ENCODE measurements around the gene SPPL2C. TPM values are rescaled to one million over a fixed set of nuclear protein-coding genes. Genes with fewer than 3 reads are reported as not detected.

Gene SPPL2C
- total RNA-seq, 1 experiment from 2014 or later, result not detected

GRCh38 chr17:45845376-45846185 lies 900 bp downstream of the SPPL2C start:
- no peaks in the 10 kb centered on the region for H3K4me1 ChIP-seq (ENCODE audit: low read length)
- H3K36me3 ChIP-seq (ENCODE audit: insufficient read depth, low read length), result no peaks in the 10 kb centered on the region
- 0 out of 2 replicates have a peak, but pooled peaks cover 4% of the 10 kb centered on the region for H4K20me1 ChIP-seq (ENCODE audit: insufficient read depth, low read depth, low read length)
- no peak overlapping the region for H3K4me2 ChIP-seq (ENCODE audit: low read depth, low read length, poor library complexity, severe bottlenecking)
- H3K27ac ChIP-seq (ENCODE audit: low read length), result no peak overlapping the region
- no peak overlapping the region for H2AFZ ChIP-seq (ENCODE audit: low read length)
- DNase-seq, result no peak
- no peak overlapping the region for H3K9ac ChIP-seq (ENCODE audit: low read length)
- H3K9me3 ChIP-seq (ENCODE audit: low read length), result no peaks in the 10 kb centered on the region
- no peak overlapping the region for H3K4me3 ChIP-seq (ENCODE audit: low read length)
- no peaks in the 10 kb centered on the region for H3K79me2 ChIP-seq (ENCODE audit: low read length)
- no peaks in the 10 kb centered on the region for H3K27me3 ChIP-seq (ENCODE audit: low read length)
- no peaks in the 10 kb centered on the region for H3K9me2 ChIP-seq (replicated peaks; ENCODE audit: insufficient read depth, low read length)

DNA sequence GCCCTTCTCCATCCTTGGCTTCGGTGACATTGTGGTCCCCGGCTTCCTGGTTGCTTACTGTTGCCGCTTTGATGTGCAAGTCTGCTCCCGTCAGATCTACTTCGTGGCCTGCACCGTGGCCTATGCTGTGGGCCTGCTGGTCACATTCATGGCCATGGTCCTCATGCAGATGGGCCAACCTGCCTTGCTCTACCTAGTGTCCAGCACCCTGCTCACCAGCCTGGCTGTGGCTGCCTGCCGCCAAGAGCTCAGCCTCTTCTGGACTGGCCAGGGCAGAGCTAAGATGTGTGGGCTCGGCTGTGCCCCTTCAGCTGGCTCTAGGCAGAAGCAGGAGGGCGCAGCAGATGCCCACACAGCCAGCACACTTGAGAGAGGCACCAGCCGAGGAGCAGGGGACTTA lies 1.5 kb downstream of the SPPL2C start:
- no peak overlapping the region for H3K27ac ChIP-seq (ENCODE audit: low read length)
- no peaks in the 10 kb centered on the region for H3K36me3 ChIP-seq (ENCODE audit: insufficient read depth, low read length)
- DNase-seq, result no peak
- no peaks in the 10 kb centered on the region for H3K27me3 ChIP-seq (ENCODE audit: low read length)
- H4K20me1 ChIP-seq (ENCODE audit: insufficient read depth, low read depth, low read length), result 0 out of 2 replicates have a peak, but pooled peaks cover 4% of the 10 kb centered on the region
- H2AFZ ChIP-seq (ENCODE audit: low read length), result no peak overlapping the region
- H3K4me3 ChIP-seq (ENCODE audit: low read length), result no peak overlapping the region
- no peaks in the 10 kb centered on the region for H3K9me2 ChIP-seq (replicated peaks; ENCODE audit: insufficient read depth, low read length)
- H3K9me3 ChIP-seq (ENCODE audit: low read length), result no peaks in the 10 kb centered on the region
- H3K79me2 ChIP-seq (ENCODE audit: low read length), result no peaks in the 10 kb centered on the region
- no peak overlapping the region for H3K9ac ChIP-seq (ENCODE audit: low read length)
- H3K4me1 ChIP-seq (ENCODE audit: low read length), result no peaks in the 10 kb centered on the region
- no peak overlapping the region for H3K4me2 ChIP-seq (ENCODE audit: low read depth, low read length, poor library complexity, severe bottlenecking)

GRCh38 chr17:45846646-45847045 lies 2.0 kb downstream of the SPPL2C start:
- DNase-seq, result no peak
- Histone ChIP-seq H2AFZ (ENCODE audit: low read length) (no peak overlapping the region), H3K4me3 (ENCODE audit: low read length) (no peak overlapping the region), H3K4me2 (ENCODE audit: low read depth, low read length, poor library complexity, severe bottlenecking) (no peak overlapping the region), H4K20me1 (ENCODE audit: insufficient read depth, low read depth, low read length) (0 out of 2 replicates have a peak, but pooled peaks cover 4% of the 10 kb centered on the region), H3K9me3 (ENCODE audit: low read length) (no peaks in the 10 kb centered on the region), H3K27ac (ENCODE audit: low read length) (no peak overlapping the region), H3K9ac (ENCODE audit: low read length) (no peak overlapping the region), H3K27me3 (ENCODE audit: low read length) (no peaks in the 10 kb centered on the region), H3K9me2 (replicated peaks; ENCODE audit: insufficient read depth, low read length) (no peaks in the 10 kb centered on the region), H3K36me3 (ENCODE audit: insufficient read depth, low read length) (no peaks in the 10 kb centered on the region), H3K4me1 (ENCODE audit: low read length) (no peaks in the 10 kb centered on the region), H3K79me2 (ENCODE audit: low read length) (no peaks in the 10 kb centered on the region)

GRCh38 chr17:45847101-45847500 lies 2.4 kb downstream of the SPPL2C start:
- Histone ChIP-seq H4K20me1 (ENCODE audit: insufficient read depth, low read depth, low read length) (0 out of 2 replicates have a peak, but pooled peaks cover 4% of the 10 kb centered on the region), H3K79me2 (ENCODE audit: low read length) (no peaks in the 10 kb centered on the region), H3K27ac (ENCODE audit: low read length) (no peak overlapping the region), H3K9ac (ENCODE audit: low read length) (no peak overlapping the region), H3K27me3 (ENCODE audit: low read length) (no peaks in the 10 kb centered on the region), H3K4me3 (ENCODE audit: low read length) (no peak overlapping the region), H3K36me3 (ENCODE audit: insufficient read depth, low read length) (no peaks in the 10 kb centered on the region), H3K4me1 (ENCODE audit: low read length) (no peaks in the 10 kb centered on the region), H2AFZ (ENCODE audit: low read length) (no peak overlapping the region), H3K4me2 (ENCODE audit: low read depth, low read length, poor library complexity, severe bottlenecking) (no peak overlapping the region), H3K9me3 (ENCODE audit: low read length) (no peaks in the 10 kb centered on the region), H3K9me2 (replicated peaks; ENCODE audit: insufficient read depth, low read length) (no peaks in the 10 kb centered on the region)
- DNase-seq, result no peak

DNA sequence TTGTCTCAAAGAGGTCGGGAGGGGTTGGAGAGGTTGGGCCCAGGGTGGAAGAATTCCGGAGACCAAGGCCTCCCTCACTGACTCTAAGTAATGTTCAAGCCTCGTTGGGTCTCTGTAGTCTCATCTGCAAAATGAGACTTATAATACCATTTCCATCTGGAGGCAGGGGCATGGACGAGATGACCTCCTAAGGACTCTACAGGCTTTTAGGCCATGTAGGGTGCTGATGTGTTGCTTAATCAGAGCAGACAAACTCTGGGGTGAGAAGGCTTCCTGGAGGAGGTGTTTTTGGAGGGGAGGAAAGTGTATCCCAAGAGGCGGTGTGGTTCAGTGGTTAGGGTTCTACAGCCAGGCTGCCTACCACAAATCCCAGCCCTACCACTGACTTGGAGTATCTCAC lies 3.1 kb downstream of the SPPL2C start:
- Histone ChIP-seq H3K4me1 (ENCODE audit: low read length) (no peaks in the 10 kb centered on the region), H3K9me3 (ENCODE audit: low read length) (no peaks in the 10 kb centered on the region), H3K4me3 (ENCODE audit: low read length) (no peak overlapping the region), H2AFZ (ENCODE audit: low read length) (no peak overlapping the region), H3K36me3 (ENCODE audit: insufficient read depth, low read length) (no peaks in the 10 kb centered on the region), H3K79me2 (ENCODE audit: low read length) (no peaks in the 10 kb centered on the region), H4K20me1 (ENCODE audit: insufficient read depth, low read depth, low read length) (0 out of 2 replicates have a peak, but pooled peaks cover 4% of the 10 kb centered on the region), H3K9ac (ENCODE audit: low read length) (no peak overlapping the region), H3K27me3 (ENCODE audit: low read length) (no peaks in the 10 kb centered on the region), H3K9me2 (replicated peaks; ENCODE audit: insufficient read depth, low read length) (no peaks in the 10 kb centered on the region), H3K27ac (ENCODE audit: low read length) (no peak overlapping the region), H3K4me2 (ENCODE audit: low read depth, low read length, poor library complexity, severe bottlenecking) (no peak overlapping the region)
- no peak for DNase-seq

- H3K9me2 ChIP-seq (replicated peaks; ENCODE audit: insufficient read depth, low read length), result no peaks in the 10 kb centered on the region
- DNase-seq, result no peak
- no peaks in the 10 kb centered on the region for H3K79me2 ChIP-seq (ENCODE audit: low read length)
- H3K4me3 ChIP-seq (ENCODE audit: low read length), result no peak overlapping the region
- H3K4me1 ChIP-seq (ENCODE audit: low read length), result no peaks in the 10 kb centered on the region
- H4K20me1 ChIP-seq (ENCODE audit: insufficient read depth, low read depth, low read length), result 0 out of 2 replicates have a peak, but pooled peaks cover 4% of the 10 kb centered on the region
- no peaks in the 10 kb centered on the region for H3K27me3 ChIP-seq (ENCODE audit: low read length)
- H3K9ac ChIP-seq (ENCODE audit: low read length), result no peak overlapping the region
- no peak overlapping the region for H2AFZ ChIP-seq (ENCODE audit: low read length)
- no peaks in the 10 kb centered on the region for H3K9me3 ChIP-seq (ENCODE audit: low read length)
- H3K27ac ChIP-seq (ENCODE audit: low read length), result no peak overlapping the region
- H3K36me3 ChIP-seq (ENCODE audit: insufficient read depth, low read length), result no peaks in the 10 kb centered on the region
- H3K4me2 ChIP-seq (ENCODE audit: low read depth, low read length, poor library complexity, severe bottlenecking), result no peak overlapping the region
Observed at GRCh38 chr17:45848405-45848804, 3.7 kb downstream of the SPPL2C start.

- Histone ChIP-seq H2AFZ (ENCODE audit: low read length) (no peak overlapping the region), H3K27ac (ENCODE audit: low read length) (no peak overlapping the region), H4K20me1 (ENCODE audit: insufficient read depth, low read depth, low read length) (0 out of 2 replicates have a peak, but pooled peaks cover 4% of the 10 kb centered on the region), H3K9me3 (ENCODE audit: low read length) (no peaks in the 10 kb centered on the region), H3K27me3 (ENCODE audit: low read length) (no peaks in the 10 kb centered on the region), H3K4me3 (ENCODE audit: low read length) (no peak overlapping the region), H3K4me2 (ENCODE audit: low read depth, low read length, poor library complexity, severe bottlenecking) (no peak overlapping the region), H3K4me1 (ENCODE audit: low read length) (no peaks in the 10 kb centered on the region), H3K9me2 (replicated peaks; ENCODE audit: insufficient read depth, low read length) (no peaks in the 10 kb centered on the region), H3K79me2 (ENCODE audit: low read length) (no peaks in the 10 kb centered on the region), H3K36me3 (ENCODE audit: insufficient read depth, low read length) (no peaks in the 10 kb centered on the region), H3K9ac (ENCODE audit: low read length) (no peak overlapping the region)
- DNase-seq, result no peak
Observed at GRCh38 chr17:45848868-45849535, 4.3 kb downstream of the SPPL2C start.

- no peaks in the 10 kb centered on the region for H3K79me2 ChIP-seq (ENCODE audit: low read length)
- DNase-seq, result no peak
- no peak overlapping the region for H3K4me2 ChIP-seq (ENCODE audit: low read depth, low read length, poor library complexity, severe bottlenecking)
- H3K4me1 ChIP-seq (ENCODE audit: low read length), result no peaks in the 10 kb centered on the region
- no peaks in the 10 kb centered on the region for H3K36me3 ChIP-seq (ENCODE audit: insufficient read depth, low read length)
- no peaks in the 10 kb centered on the region for H4K20me1 ChIP-seq (ENCODE audit: insufficient read depth, low read depth, low read length)
- H3K27ac ChIP-seq (ENCODE audit: low read length), result no peak overlapping the region
- no peaks in the 10 kb centered on the region for H3K9me3 ChIP-seq (ENCODE audit: low read length)
- no peak overlapping the region for H3K9ac ChIP-seq (ENCODE audit: low read length)
- no peak overlapping the region for H3K4me3 ChIP-seq (ENCODE audit: low read length)
- H3K9me2 ChIP-seq (replicated peaks; ENCODE audit: insufficient read depth, low read length), result no peaks in the 10 kb centered on the region
- no peaks in the 10 kb centered on the region for H3K27me3 ChIP-seq (ENCODE audit: low read length)
- H2AFZ ChIP-seq (ENCODE audit: low read length), result no peak overlapping the region
Observed at GRCh38 chr17:45849536-45849990, 4.9 kb downstream of the SPPL2C start.
